ENCODE data around the gene NFATC2IP.
A peak's percentile ranks its signal among the peaks of the same experiment; 100 is the strongest.

NFATC2IP gene

DNA sequence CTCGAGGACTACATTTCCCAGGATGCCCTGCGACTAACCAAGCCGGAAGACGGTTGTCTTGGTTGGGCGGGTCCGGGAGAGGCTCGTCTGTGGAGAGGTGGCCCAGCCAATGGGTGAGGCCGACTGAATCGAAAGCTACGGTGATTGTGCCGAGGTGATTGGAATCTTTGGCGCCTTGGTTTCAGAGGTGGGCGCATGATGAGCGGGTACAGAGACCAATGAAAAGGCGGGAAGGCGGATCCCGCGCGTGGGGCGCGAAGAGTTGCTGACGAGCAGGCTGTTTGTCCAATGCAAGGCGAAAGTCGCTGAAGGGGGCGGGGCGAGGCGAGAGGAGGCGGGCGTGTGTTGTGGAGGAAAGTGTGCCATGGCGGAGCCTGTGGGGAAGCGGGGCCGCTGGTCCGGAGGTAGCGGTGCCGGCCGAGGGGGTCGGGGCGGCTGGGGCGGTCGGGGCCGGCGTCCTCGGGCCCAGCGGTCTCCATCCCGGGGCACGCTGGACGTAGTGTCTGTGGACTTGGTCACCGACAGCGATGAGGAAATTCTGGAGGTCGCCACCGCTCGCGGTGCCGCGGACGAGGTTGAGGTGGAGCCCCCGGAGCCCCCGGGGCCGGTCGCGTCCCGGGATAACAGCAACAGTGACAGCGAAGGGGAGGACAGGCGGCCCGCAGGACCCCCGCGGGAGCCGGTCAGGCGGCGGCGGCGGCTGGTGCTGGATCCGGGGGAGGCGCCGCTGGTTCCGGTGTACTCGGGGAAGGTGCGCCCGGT is at the start of gene NFATC2IP:
Gene NFATC2IP, plus strand, starts transcription at position 290 of the 762 bp plus-strand sequence. Its CDS starts 75 bp downstream, at position 365.
- peak; percentile 100 for DNase-seq (ENCODE audit: low read depth)

DNA sequence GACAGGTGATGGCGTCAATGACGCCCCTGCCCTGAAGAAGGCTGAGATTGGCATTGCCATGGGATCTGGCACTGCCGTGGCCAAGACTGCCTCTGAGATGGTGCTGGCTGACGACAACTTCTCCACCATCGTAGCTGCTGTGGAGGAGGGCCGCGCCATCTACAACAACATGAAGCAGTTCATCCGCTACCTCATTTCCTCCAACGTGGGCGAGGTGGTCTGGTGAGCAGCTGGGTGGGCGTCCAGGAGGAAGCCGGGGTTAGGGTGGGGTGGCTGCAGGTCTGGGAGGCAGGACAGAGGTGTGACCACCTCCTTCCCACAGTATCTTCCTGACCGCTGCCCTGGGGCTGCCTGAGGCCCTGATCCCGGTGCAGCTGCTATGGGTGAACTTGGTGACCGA is 48.9 kb upstream of the NFATC2IP start:
- DNase-seq (ENCODE audit: low read depth), result no peak

DNA sequence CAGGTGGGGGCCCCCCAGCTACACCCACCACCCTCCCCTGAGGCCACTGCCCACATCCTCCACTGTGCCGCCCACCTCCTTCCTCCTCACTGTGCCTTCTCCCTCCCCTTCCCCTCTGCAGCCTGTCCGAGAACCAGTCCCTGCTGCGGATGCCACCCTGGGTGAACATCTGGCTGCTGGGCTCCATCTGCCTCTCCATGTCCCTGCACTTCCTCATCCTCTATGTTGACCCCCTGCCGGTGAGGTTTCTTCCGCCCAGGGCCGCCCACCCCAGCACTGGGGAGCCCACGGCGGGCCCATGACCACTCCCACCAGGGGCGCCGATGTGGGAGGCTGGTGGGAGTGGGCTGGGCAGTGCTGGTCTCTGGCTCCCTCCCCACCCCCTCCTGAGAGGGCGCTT is 47.8 kb upstream of the NFATC2IP start:
- DNase-seq (ENCODE audit: low read depth), result no peak

DNA sequence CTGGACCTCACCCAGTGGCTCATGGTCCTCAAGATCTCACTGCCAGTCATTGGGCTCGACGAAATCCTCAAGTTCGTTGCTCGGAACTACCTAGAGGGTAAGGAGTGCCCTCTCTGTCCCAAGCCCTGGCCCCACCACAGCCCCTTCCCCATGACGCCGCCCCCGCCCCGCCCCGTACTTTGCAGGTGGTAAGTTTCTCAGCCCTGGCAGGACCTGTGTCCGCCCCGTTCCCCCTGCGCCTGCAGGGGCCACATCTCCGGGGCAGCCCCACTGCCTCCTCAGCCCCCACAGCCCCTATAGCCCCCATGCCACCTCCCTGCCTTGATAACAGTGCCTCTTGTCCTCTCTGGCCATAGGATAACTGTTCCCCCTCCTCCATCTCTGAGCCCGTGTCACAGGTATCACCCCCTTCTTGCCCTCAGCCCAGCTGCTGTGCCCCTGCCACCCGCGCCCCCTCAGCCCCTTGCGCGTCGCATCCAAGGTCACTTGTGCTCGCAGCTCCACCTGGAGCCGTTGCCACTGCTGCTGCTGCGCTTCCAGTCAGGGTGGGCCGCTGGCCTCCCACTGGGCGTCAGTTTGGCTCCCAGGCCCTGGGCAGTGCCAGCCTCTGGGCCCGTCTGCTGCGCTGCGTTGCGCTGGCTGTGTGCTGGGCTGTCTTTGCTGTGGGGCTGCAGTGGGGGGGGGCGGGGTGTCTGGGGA is 47.2 kb upstream of the NFATC2IP start:
- DNase-seq (ENCODE audit: low read depth), result no peak

DNA sequence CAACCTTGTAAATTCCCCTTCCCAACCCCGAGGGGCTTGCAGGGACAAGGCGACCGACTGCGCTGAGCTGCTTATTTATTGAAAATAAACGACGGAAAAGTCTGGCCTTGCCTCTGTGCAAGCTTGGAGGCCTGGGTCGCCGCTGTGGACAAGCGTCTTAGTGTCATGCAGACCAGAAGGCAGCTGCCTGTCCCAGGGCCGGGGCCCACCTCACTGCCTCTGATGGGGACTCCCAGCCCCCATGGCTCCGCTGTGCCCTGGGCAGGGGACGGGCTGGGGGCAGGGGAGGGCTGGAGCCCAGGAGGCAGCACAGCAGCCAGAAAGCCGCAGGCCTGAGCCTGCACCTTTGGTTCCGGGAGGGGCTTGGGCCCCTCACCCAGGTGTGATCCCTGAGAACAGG is 46.4 kb upstream of the NFATC2IP start:
- no peak for DNase-seq (ENCODE audit: low read depth)

DNA sequence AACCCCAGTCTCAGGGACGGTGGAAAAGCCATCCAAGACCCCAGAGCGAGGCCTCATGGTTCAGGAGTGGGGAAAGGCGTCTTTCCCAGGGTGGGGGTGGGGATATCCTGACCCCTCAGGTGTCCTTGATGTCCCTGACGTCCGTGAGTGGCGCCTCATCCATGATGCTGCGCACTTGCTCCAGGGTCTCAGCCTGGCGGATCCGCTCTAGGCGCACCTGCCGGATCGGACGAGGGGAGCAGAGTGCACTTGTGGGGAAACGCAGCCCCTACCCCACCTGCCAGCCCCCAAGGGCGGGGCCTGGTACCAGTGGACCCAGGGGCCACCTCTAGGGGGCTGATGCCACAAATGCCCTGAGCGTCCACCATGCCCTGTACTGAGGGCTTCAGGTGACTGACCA is 45.9 kb upstream of the NFATC2IP start:
- no peak for DNase-seq (ENCODE audit: low read depth)

DNA sequence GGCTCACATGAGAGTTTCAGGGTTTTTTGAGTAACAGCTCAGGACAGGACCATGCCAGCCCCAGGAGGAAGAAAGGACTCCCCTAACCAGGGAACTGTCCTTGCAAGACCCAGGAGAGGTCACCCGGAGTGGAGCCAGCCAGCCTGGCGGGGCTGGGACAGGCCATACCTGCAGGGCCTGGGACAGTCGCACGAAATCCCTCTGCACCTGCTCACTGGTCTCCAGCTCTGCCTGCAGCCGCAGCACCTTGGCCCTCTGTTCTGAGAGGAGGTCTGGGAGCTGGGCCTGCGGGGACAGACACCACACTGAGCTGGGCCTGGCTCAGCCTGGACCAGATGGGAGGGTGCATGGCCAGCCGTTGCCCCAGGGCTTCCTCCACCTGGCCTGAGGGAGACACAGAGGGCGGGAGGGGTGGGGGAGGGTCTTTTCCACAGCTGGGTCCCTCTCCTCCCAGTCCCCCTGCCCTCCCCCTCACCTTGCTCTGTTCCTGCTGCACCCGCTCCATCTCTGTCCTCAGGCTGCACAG is 45.4 kb upstream of the NFATC2IP start:
- no peak for DNase-seq (ENCODE audit: low read depth)

DNA sequence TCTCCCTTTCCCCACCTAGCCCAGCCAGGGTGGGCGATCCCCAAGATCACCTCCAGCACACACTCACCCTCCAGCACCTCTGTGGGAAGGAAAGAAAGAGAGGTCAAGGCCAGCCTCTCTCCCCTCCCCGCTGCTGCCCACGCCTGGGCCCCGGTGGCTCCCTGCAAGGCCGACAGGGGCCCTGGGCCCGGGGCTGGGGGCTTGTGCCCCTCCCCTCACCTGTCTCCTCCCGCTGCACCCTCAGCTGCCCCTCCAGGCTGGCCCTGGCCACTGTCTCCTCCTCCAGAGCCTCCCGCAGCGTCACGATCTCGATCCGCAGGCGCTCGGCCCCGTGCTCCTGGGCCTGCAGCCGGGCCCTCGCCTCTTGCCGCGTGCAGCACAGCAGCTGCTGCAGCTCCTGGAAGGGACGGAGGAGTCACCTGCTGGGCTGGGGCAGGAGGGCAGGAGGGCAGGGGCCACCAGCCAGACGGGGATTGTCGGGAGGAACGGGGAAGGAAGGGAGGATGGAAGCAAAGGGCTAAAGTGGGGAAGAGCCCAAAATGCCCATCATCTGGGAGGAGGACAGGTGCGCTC is 44.9 kb upstream of the NFATC2IP start:
- no peak for DNase-seq (ENCODE audit: low read depth)

DNA sequence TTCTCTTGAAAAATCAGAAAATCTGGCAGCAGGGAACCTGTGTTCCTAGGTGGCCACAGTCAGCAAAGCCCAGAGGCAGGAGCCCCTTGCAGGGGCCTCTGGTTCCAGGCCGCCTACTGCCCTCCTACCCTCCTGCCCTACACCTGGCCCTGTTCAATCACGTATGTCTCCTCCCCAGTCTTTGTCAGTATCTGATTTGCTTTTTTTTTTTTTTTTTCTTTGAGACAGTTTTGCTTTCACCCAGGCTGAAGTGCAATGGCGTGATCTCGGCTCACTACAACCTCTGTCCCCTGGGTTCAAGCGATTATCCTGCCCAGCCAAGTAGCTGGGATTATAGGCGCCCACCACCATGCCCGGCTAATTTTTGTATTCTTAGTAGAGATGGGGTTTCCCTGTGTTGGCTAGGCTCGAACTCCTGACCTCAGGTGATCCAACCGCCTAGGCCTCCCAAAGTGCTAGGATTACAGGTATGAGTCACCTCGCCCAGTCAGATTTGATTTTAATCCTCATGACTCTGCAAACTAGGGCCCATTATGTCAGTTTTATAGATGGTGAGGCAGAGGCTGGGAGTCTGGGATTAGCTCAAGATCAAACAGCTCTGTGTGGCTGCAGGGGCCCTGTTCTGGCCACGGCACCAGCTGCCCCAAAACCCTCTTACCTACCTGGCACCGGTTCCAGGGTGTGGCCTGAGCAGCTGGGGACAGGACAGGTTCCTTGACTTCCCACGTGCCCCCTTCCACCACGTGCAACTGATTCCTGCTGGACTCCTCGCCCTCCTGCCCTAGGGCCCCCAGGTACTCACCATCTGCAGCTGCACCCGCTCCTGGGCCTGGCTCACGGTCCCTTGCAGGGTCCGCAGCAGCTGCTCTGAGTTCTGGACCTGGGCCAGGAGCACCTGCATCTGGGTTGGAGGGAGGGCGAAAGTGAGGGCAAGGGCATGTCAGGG is 40.4 kb upstream of the NFATC2IP start:
- DNase-seq (ENCODE audit: low read depth), result peak; percentile 36

DNA sequence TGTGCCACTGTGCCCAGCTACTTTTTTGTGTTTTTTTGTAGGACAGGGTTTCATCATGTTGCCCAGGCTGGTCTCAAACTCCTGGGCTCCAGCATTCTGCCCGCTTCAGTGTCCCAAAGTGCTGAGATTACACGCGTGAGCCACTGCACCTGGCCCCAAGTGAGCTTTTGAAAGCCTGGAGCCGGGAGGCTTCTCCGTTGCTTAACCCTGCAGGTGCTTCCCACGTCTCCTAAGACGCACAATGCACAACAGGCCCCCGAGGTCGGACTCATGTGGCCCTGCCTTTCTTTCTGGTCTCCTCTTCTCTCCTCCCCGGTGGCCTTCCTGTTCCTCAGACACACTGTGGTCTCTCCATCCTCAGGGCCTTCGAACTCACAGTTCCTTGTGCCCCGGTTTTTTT is 38.2 kb upstream of the NFATC2IP start:
- no peak for DNase-seq (ENCODE audit: low read depth)

DNA sequence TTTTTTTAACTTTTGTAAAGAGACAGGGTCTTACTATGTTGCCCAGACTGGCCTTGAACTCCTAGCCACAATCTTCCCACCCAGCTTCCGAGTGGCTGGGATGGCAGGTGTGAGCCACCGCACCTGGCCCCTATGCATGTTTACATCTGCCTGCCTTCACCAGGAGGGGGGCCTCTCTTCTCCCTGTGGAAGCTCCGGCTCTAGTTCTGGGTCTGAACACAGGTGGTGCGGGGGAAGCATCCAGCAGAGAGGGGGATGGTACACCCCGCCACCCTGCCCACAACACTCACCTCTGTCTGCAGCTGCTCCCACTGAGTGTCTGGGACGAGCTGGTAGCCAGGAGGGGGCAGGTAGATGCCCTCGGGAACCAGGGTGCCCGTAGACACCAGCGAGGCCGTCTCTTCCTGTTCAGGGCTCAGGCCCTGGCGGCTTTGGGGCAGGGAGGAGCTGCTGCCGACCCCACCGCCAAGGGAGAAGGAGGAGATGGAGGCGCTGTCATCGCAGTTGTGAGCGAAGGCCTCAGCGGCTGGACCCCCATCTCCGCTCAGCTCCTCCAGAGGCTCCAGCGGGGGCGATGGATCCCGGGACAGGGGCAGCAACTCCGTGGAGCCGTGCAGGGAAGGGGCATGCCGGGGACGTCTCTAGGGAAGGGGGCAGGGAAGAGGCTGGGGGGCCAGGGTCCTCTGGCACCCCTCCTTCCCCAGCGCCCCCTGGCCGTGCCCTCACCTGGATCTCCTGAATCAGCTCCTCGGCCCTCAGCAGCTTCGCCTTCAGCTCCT is 36.6 kb upstream of the NFATC2IP start:
- DNase-seq (ENCODE audit: low read depth), result no peak

DNA sequence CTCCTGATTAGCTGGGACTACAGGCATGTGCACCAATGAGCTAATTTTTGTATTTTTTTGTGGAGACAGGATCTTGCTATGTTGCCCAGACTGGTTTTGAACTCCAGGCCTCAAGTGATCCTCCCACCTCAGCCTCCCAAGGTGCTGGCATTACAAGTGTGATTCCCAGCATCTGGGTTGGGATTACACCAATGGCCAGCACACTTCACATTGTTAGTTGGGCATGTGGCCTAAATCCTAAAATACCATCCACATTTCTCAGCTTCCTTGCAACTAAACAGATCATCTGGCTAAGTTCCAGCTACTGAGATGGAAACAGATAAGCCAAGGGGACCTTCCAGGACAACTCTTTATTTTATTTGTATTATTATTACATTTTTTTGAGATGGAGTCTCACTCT is 35.6 kb upstream of the NFATC2IP start:
- peak; percentile 86 for DNase-seq (ENCODE audit: low read depth)

DNA sequence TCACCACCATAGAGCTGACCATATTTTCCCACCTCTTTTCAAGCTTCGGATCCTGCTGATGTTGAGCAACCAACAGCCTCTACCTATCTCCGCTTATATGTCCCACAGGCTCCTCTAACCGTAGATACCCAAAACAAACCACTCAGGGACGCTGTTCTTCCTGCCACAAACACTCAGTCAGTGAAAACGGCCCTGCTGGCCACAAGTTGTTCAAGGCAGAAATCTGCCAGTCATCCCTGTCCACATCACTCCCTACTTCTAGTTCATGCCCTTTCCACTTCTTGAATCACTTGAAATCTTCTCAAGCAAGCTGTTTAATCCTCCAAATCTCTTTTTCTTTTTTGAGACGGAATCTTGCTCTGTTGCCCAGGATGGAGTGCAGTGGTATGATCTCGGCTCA is 33.6 kb upstream of the NFATC2IP start:
- DNase-seq (ENCODE audit: low read depth), result no peak

DNA sequence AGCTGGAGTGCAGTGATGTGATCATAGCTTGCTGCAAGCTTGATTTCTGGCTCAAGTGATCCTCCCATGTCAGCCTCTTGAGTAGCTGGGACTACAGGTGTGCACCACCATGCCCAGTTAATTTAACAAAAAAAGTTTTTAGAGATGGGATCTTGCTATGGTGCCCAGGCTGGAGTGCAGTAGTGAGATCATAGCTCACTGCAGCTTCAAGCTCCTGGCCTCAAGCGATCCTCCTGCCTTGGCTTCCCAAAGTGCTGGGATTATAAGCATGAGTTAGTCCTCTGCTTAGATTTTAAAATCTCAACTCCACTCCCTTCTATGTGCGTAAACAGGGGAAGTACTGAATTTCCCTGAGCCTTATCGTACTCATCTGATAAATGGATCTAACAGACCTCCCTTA is 32.0 kb upstream of the NFATC2IP start:
- no peak for DNase-seq (ENCODE audit: low read depth)

DNA sequence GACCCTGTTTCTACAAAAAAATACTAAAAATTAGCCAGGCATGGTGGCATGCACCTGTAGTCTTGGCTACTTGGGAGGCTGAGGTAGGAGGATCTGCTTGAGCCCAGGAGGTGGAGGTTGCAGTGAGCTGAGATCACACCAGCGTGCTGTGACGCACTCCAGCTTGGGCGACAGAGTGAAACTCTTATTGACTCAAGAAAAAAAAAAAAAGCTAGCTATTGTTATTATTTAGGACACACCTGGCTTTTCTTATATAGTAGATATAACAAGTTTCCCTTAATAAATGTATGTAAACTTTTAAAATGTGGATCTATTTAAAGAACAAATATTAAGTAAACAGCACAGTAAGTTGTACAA is 27.5 kb upstream of the NFATC2IP start:
- DNase-seq (ENCODE audit: low read depth), result no peak

DNA sequence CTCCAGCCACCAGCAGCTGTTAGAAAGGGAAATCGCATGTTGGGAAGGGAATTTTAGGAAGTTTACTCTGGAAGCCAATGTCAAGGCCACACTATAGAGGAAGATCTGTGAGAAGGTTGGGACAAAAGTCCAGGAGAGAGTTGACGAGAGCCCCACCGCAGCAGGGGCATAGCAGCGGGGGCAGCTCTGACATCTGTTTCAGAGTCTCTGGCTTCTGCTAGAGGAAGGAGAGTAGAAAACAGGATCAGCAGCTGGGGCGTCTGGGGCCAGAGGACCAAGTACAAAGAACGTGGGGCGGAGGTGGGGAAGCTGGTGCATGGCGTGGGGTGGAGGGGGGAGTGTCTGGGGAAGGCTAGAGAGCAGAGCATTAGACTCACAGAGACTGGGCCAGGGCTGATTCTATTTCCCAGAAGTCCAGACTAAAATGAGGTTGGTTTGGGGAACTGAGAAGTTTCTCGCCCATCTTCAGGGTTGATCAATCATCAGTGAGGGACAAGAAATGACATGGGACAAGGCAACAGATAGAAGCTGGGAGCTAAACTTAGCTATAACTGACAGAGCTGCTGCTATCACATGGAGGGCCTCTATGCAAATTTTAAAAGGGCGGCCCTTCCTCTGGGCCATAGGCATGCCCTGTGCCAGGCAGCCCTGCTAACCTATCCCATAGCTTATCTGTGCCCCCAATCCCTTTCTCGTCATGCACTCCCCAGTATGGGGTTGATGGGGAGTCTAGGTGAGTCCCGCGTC is 26.9 kb upstream of the NFATC2IP start:
- no peak for DNase-seq (ENCODE audit: low read depth)

DNA sequence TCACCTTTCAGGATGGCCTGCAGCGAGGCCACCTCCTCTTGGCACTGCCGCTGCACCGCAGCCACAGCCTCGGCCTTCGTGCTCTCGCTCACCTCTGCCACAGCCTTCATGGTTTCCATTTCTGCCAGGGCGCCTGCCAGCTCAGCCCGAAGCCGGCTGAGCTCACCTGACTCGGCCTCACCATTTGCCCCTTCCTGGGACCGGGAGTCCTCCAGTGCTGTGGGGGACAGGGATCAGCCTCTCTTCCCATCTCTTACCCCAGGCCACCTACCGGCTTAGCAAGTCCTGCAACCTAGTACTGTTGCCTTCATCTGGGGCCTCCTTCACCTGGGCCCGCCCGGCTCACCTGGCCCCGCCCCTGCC is 26.4 kb upstream of the NFATC2IP start:
- no peak for DNase-seq (ENCODE audit: low read depth)

DNA sequence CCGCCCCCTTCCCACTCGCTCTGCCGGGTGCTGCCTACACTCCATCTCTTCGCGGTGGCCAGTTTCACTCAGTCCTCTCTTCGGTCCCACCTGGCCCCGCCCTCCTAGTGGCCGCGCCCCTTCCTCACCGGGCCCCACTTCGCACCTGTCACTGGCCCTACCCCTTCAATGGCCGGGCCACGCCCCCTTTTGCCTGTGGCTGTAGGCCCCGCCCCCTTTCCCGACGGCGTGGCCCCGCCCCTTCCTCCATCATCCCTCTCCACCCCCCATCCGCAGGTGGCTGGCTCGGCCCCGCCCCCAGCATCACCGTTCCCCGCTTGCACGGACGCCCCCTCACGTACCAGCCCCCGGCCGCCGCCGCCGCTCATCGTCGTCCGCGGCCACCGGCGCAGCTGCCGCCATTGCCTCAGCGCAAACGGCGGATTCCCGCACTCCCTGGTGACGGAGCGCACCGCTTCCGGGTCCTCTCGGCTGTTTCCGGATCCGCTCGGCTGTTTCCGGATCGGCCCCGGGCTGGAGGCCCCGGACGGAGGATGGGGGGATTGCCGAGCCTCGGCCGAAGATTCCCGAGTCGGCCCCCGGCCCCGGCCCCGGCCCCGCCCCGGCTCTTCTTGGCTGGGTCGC is 25.9 kb upstream of the NFATC2IP start, which contains the start of gene RABEP2:
Gene RABEP2, minus strand, starts transcription at position 477 of the 624 bp plus-strand sequence. Its CDS starts 75 bp downstream, at position 402.
- peak; percentile 70 for DNase-seq (ENCODE audit: low read depth)

DNA sequence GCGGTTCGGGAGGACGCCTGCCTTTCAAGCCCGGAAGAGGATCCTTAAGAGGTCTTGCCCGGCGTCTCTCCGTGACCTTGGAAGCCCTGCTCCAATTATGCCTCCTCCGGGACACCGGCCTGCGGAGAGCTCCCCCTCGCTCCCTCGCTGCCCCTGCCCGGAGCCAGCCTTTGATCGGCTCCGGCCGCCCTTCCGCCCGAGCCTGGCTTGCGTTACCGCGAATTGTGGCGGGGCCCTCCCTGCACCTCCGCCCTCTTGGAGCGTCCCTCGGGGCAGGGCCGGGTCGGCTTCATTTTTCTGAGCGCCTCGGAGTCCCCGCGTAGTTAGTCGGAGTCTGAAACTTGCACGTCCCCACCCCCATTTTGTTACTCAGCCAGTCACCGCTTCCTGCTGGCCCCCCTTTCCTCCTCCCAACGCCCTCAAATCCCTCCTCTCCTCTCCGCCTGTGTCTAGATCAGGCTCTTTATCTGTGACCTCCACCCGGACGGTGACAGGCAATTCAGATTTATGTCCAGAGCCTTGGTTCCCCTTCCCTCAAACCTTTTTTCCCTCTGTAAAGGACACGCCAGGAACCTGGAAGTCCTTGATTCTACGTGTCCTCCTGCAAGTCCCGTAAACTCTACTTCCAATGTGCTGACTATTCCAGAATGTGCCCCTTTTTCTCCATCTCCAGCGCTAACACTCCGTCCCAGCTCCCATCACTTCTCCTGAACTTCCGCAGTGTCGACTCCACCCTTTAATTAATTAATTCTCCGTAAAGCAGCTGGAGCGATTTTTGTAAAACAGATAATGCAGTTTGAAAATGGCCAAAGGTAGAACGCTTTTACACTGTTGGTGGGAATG is 25.1 kb upstream of the NFATC2IP start:
- DNase-seq (ENCODE audit: low read depth), result peak; percentile 67
